K562 (cell line): ENCODE results near the gene SLC19A2. TPM values are rescaled to one million over a fixed set of nuclear protein-coding genes. Genes with fewer than 3 reads are reported as not detected.
A peak's percentile ranks its signal among the peaks of the same experiment; 100 is the strongest.

Experiments used
- ATAC-seq: fragments of 200-7000 bp; cut with Tn5 transposase; 3 replicates; pipeline ENCODE4 v1.9.1; 2020; ENCODE audit warnings: moderate library complexity
- BruUV-seq: library from RNA; stranded (reverse); fragments of 400-500 nt; replicated peaks from 2 replicates; lab custom pipeline; 2021; lab: Mats Ljungman, UMichigan
- CTCF ChIA-PET: fragments of 300-600 bp; formaldehyde crosslinking; extraction: SDS; loops from one replicate; lab custom pipeline; 2021; ENCODE audit warnings: low intra/inter-chr PET ratio; lab: Yijun Ruan, JAX
- POLR2A ChIA-PET: fragments of 300-600, 350-650 bp; sonication (Branson Sonifier 250); formaldehyde crosslinking; extraction: SDS; loops from one replicate; lab custom pipeline; 2021; ENCODE audit warnings: antibody characterized with exemption, inconsistent platforms; lab: Yijun Ruan, JAX
- DNase-seq, 4 experiments: peaks; one replicate each; pipeline versions ENCODE4 v3.0.0 to v3.0.0-alpha.2; 2011 to 2018; ENCODE audit warnings: low spot score in 3 of 4, mixed read lengths in 3 of 4; ENCODE audit errors: extremely low read depth in 1 of 4
- FAIRE-seq: peaks from 2 replicates; lab custom pipeline; 2011; peaks lifted over from hg19 to GRCh38; lab: Jason Lieb, UNC
- H2AFZ ChIP-seq: 2 replicates; pipeline ENCODE4 v1.6.0; 2011; ENCODE audit warnings: low read depth, low read length, control low read depth, inconsistent platforms
- H3K27ac ChIP-seq: fragments of 200-600 bp; 3 replicates; pipeline ENCODE4 v1.8.0; 2011; ENCODE audit warnings: low read depth, mild to moderate bottlenecking, control low read depth, inconsistent platforms, low read length, moderate library complexity, mixed read lengths; ENCODE audit errors: extremely low read depth
- H3K27me3 ChIP-seq, 2 experiments: fragments of 300-600 bp in 1 of 2; 2 replicates in 1 of 2; 3 replicates in 1 of 2; pipeline versions ENCODE4 v1.6.0 to v1.8.0; 2011; ENCODE audit warnings: inconsistent platforms in 2 of 2, low read length in 2 of 2, mild to moderate bottlenecking in 1 of 2, mixed read lengths in 1 of 2, moderate library complexity in 1 of 2; ENCODE audit not compliant: control insufficient read depth in 2 of 2, insufficient read depth in 2 of 2
- H3K36me3 ChIP-seq: fragments of 300-600 bp; 3 replicates; pipeline ENCODE4 v1.8.0; 2011; ENCODE audit warnings: mild to moderate bottlenecking, low read length, inconsistent platforms; ENCODE audit not compliant: control insufficient read depth, insufficient read depth
- H3K4me1 ChIP-seq, 2 experiments: fragments of 200-600 bp in 1 of 2; replicated peaks in 1 of 2; 2 replicates in 1 of 2; 3 replicates in 1 of 2; pipeline versions ENCODE4 v1.5.1 to v1.8.0; 2011; ENCODE audit warnings: inconsistent platforms in 2 of 2, low read length in 2 of 2, mild to moderate bottlenecking in 1 of 2, mixed read lengths in 1 of 2, moderate library complexity in 1 of 2; ENCODE audit not compliant: control insufficient read depth in 2 of 2, insufficient read depth in 2 of 2
- H3K4me2 ChIP-seq: 2 replicates; pipeline ENCODE4 v1.6.1; 2011; ENCODE audit warnings: low read length, control low read depth, inconsistent platforms, mixed read lengths; ENCODE audit not compliant: insufficient read depth
- H3K4me3 ChIP-seq: fragments of 200-600 bp; sonication (generic), shearing (Covaris generic); 2 replicates; pipeline ENCODE4 v1.5.1; 2016; ENCODE audit warnings: control low read depth, inconsistent platforms
- H3K79me2 ChIP-seq: fragments of 200-600 bp; 3 replicates; pipeline ENCODE4 v1.8.0; 2011; ENCODE audit warnings: low read length, inconsistent platforms; ENCODE audit not compliant: control insufficient read depth, insufficient read depth
- H3K9ac ChIP-seq, 2 experiments: 2 replicates each; pipeline versions ENCODE4 v1.6.0 to v1.6.1; 2011; ENCODE audit warnings: low read depth in 2 of 2, low read length in 2 of 2, control low read depth in 1 of 2, inconsistent platforms in 1 of 2, mild to moderate bottlenecking in 1 of 2, mixed read lengths in 1 of 2; ENCODE audit not compliant: insufficient read depth in 1 of 2
- H3K9me1 ChIP-seq: one replicate; pipeline ENCODE4 v1.6.0; 2011; ENCODE audit warnings: inconsistent platforms, mild to moderate bottlenecking, low read length, moderate library complexity; ENCODE audit not compliant: control insufficient read depth, insufficient read depth
- H3K9me3 ChIP-seq: replicated peaks from 2 replicates; pipeline ENCODE4 v1.5.1; 2011; ENCODE audit warnings: low read depth, low read length, inconsistent platforms; ENCODE audit not compliant: control insufficient read depth, insufficient read depth
- H4K20me1 ChIP-seq: replicated peaks from 2 replicates; pipeline ENCODE4 v1.6.1; 2011; ENCODE audit warnings: low read length, inconsistent platforms, mixed read lengths; ENCODE audit not compliant: control insufficient read depth, insufficient read depth
- ADNP ChIP-seq: fragments of 200-800 bp; sonication (Bioruptor generic); IDR thresholded peaks from 2 replicates; pipeline ENCODE4 v1.6.1; 2016; ENCODE audit warnings: missing genetic modification characterization, missing compliant biosample characterization
- ARID1B ChIP-seq: fragments of 450-650 bp; IDR thresholded peaks from 2 replicates; pipeline ENCODE4 v1.6.1; 2016; ENCODE audit warnings: antibody characterized with exemption, mild to moderate bottlenecking, inconsistent platforms
- CBFA2T3 ChIP-seq: fragments of 450-650 bp; IDR thresholded peaks from 2 replicates; pipeline ENCODE4 v1.6.1; 2017
- DEAF1 ChIP-seq: fragments of 450-650 bp; formaldehyde crosslinking; IDR thresholded peaks from 2 replicates; pipeline ENCODE4 v1.4.0; 2020; ENCODE audit warnings: mild to moderate bottlenecking, moderate library complexity
- ESRRA ChIP-seq: fragments of 450-650 bp; IDR thresholded peaks from 2 replicates; pipeline ENCODE4 v1.6.1; 2014; ENCODE audit warnings: low read depth, mild to moderate bottlenecking, moderate library complexity, borderline replicate concordance
- NFIC ChIP-seq: fragments of 450-650 bp; IDR thresholded peaks from 2 replicates; pipeline ENCODE4 v1.6.1; 2017; ENCODE audit warnings: mild to moderate bottlenecking, inconsistent platforms
- PCBP1 ChIP-seq: fragments of 200-400 bp; formaldehyde crosslinking; IDR thresholded peaks from 2 replicates; pipeline ENCODE4 v1.6.1; 2018; ENCODE audit warnings: mild to moderate bottlenecking, low read depth, low read length; ENCODE audit not compliant: poor library complexity, severe bottlenecking
- RFX1 ChIP-seq: fragments of 450-650 bp; IDR thresholded peaks from 2 replicates; pipeline ENCODE4 v1.6.1; 2016; ENCODE audit warnings: mild to moderate bottlenecking, moderate library complexity
- SAFB ChIP-seq: fragments of 200-400 bp; formaldehyde crosslinking; IDR thresholded peaks from 2 replicates; pipeline ENCODE4 v1.6.1; 2017; ENCODE audit warnings: low read depth, low read length, borderline replicate concordance
- SFPQ ChIP-seq: fragments of 200-400 bp; formaldehyde crosslinking; IDR thresholded peaks from 2 replicates; pipeline ENCODE4 v1.6.1; 2017; ENCODE audit warnings: mild to moderate bottlenecking, low read depth, low read length, moderate library complexity
- SMAD3 ChIP-seq: fragments of 450-650 bp; formaldehyde crosslinking; conservative IDR thresholded peaks from 2 replicates; pipeline ENCODE4 v1.4.0; 2020; ENCODE audit warnings: mild to moderate bottlenecking
- SRSF3 ChIP-seq: fragments of 200-400 bp; formaldehyde crosslinking; IDR thresholded peaks from 2 replicates; pipeline ENCODE4 v1.6.1; 2016; ENCODE audit warnings: mild to moderate bottlenecking, low read length, moderate library complexity; ENCODE audit not compliant: insufficient read depth
- THAP7 ChIP-seq: fragments of 250-450 bp; sonication (Bioruptor Pico); IDR thresholded peaks from 2 replicates; pipeline ENCODE4 v1.5.0; 2021
- ZEB2 ChIP-seq: fragments of 450-650 bp; IDR thresholded peaks from 2 replicates; pipeline ENCODE4 v1.6.1; 2016
- ZFX ChIP-seq: sonication (generic); formaldehyde crosslinking; IDR thresholded peaks from 2 replicates; pipeline ENCODE4 v1.8.0; 2022; ENCODE audit warnings: mild to moderate bottlenecking, missing genetic modification reagents, moderate library complexity
- ZNF583 ChIP-seq: fragments of 250-450 bp; sonication (Bioruptor Pico); IDR thresholded peaks from 2 replicates; pipeline ENCODE4 v1.4.0; 2020
- ZNF766 ChIP-seq: fragments of 200-800 bp; sonication (Bioruptor generic); conservative IDR thresholded peaks from 2 replicates; pipeline ENCODE4 v1.6.1; 2016; ENCODE audit warnings: missing genetic modification characterization, missing compliant biosample characterization
- WGBS: fragments of 100-300 bp; shearing (Covaris generic); methylation state at CpG from one replicate; pipeline ENCODE4 v1.1.6; 2016; ENCODE audit warnings: low coverage, mixed read lengths; ENCODE audit not compliant: insufficient coverage; ENCODE audit errors: missing lambda C conversion rate; 5-methylcytosine and 5-hydroxymethylcytosine counted together
- in situ Hi-C: fragments of 300-500 bp; cut with MboI; formaldehyde crosslinking; loops from 4 replicates; pipeline ENCODE4 v1.15.0; 2018; ENCODE audit warnings: inconsistent platforms, mixed read lengths
- intact Hi-C: fragments of 100-400 bp; cut with micrococcal nuclease; formaldehyde crosslinking; loops from 2 replicates; pipeline ENCODE4 v1.14.2; 2022
- polyA plus RNA-seq, 8 experiments: library from polyadenylated mRNA; depleted of rRNA in 4 of 8; stranded (reverse) in 5 of 8; unstranded in 3 of 8; fragments of >200 nt; fragmentation: Nextera tagmentation in 2 of 8; fragmentation: Illumina TruSeq in 1 of 8; extraction: Ambion mirVana in 2 of 8; extraction: Trizol in 1 of 8; gene quantifications; 2 replicates each; pipeline versions ENCODE4 v1.2.1 to v1.2.3, GENCODE V29; 2011 to 2014; ENCODE audit warnings: inconsistent platforms in 1 of 8, missing spikeins in 1 of 8
- total RNA-seq, 7 experiments: library from RNA; depleted of rRNA in 6 of 7; stranded (reverse); fragments of >200 nt in 6 of 7; fragmentation: Illumina TruSeq in 2 of 7; extraction: Trizol in 2 of 7; gene quantifications; 2 replicates each; pipeline versions ENCODE4 v1.2.1 to v1.2.3, GENCODE V29; 2011 to 2021; ENCODE audit warnings: low replicate concordance in 1 of 7

Gene SLC19A2
- total and polyA plus RNA-seq, 9 of the 15 experiments (the other 6 are each of a cell fraction or from before 2014, with no cell fraction given), result 7.4 to 42.8 (median 19.2) TPM

GRCh38 chr1:169528215-169529067, 42.7 kb upstream of the SLC19A2 start:
- H2AFZ ChIP-seq, result peak overlapping the region; percentile 21; the same call in 1 of the 2 replicates
- POLR2A ChIA-PET, result interaction anchor here (0.9 kb wide), 1 partner anchor 20 kb away, joined by 4 read pairs; no protein-coding TSS in a partner anchor
- TF ChIP-seq ESRRA, result no peak
- 0 out of 2 replicates have a peak, but pooled peaks have one; percentile 17 for TF ChIP-seq ARID1B
- no peak for TF ChIP-seq SFPQ
- no peak for TF ChIP-seq PCBP1
- no peak for TF ChIP-seq DEAF1 (CRISPR knock-in tag)
- TF ChIP-seq SAFB, result no peak
- TF ChIP-seq ZFX, result peak; percentile 34
- TF ChIP-seq ZNF766, result no peak
- TF ChIP-seq SRSF3, result no peak
- TF ChIP-seq NFIC, result no peak
- 0 out of 2 replicates have a peak, but pooled peaks have one; percentile 9 for TF ChIP-seq CBFA2T3
- peak; percentile 20; the same call in 1 of the 2 replicates for TF ChIP-seq RFX1
- TF ChIP-seq ADNP, result peak; percentile 54; the same call in 1 of the 2 replicates
- TF ChIP-seq THAP7, result no peak
- no peak for TF ChIP-seq ZNF583 (CRISPR knock-in tag)
- TF ChIP-seq ZEB2, result no peak
- TF ChIP-seq SMAD3, result no peak

More at GRCh38 chr1:169528215-169529067, 42.7 kb upstream of the SLC19A2 start:
- Histone ChIP-seq H3K4me2 (peak overlapping the region; percentile 9; the same call in 1 of the 2 replicates), H3K27ac (no peak overlapping the region), H3K9me3 (no peaks in the 10 kb centered on the region), H4K20me1 (no peaks in the 10 kb centered on the region), H3K27me3 (no peaks in the 10 kb centered on the region; a peak in 1 of 5 replicates), H3K4me1 (peaks cover 0 to 19% of the 10 kb centered on the region in 2 experiments; a peak in 3 of 5 replicates), H3K79me2 (no peaks in the 10 kb centered on the region), H3K36me3 (no peaks in the 10 kb centered on the region), H3K9me1 (no peaks in the 10 kb centered on the region), H3K4me3 (no peak overlapping the region), H3K9ac (no peak overlapping the region)
- in situ Hi-C loops (no loop called here), intact Hi-C loops (no loop called here)
- 9% methylated on average over 9 of the region's 9 CpGs for WGBS
- CTCF ChIA-PET, result no interaction called here
- BruUV-seq, result no TSS peak
- DNase-seq (no peak), FAIRE-seq (no peak), ATAC-seq (peak; percentile 70)
